Common myeloid progenitor, CD34-positive (primary cell): ENCODE measurements around the gene CEP95.

Source experiments
- CTCF ChIA-PET: fragments of 350-600 bp; sonication (Branson Sonifier 250); formaldehyde crosslinking; loops from one replicate; lab custom pipeline; 2021; ENCODE audit warnings: antibody characterized with exemption; lab: Charles Lee
- POLR2A ChIA-PET: fragments of 350-600 bp; sonication (Branson Sonifier 250); formaldehyde crosslinking; loops from one replicate; lab custom pipeline; 2021; ENCODE audit warnings: antibody characterized with exemption; lab: Charles Lee
- DNase-seq, 3 donors: peaks; one replicate each; pipeline versions ENCODE4 v3.0.0 to v3.0.0-alpha.2; 2013
- H3K27ac ChIP-seq, 2 experiments: 1 replicate in 1 of 2; 2 replicates in 1 of 2; pipeline ENCODE4 v1.7.0; 2013; ENCODE audit warnings: inconsistent platforms in 2 of 2, low read length in 2 of 2, mild to moderate bottlenecking in 2 of 2, low read depth in 1 of 2, moderate library complexity in 1 of 2; ENCODE audit not compliant: severe bottlenecking in 2 of 2, insufficient read depth in 1 of 2, poor library complexity in 1 of 2
- H3K27me3 ChIP-seq, 5 experiments: replicated peaks in 2 of 5; 1 replicate in 3 of 5; 2 replicates in 2 of 5; pipeline versions ENCODE4 v1.6.1 to v1.7.0; 2013; ENCODE audit warnings: low read length in 4 of 5, mild to moderate bottlenecking in 2 of 5, moderate library complexity in 2 of 5, inconsistent platforms in 1 of 5; ENCODE audit not compliant: insufficient read depth in 5 of 5, control insufficient read depth in 4 of 5
- H3K36me3 ChIP-seq, 4 experiments: 1 replicate in 2 of 4; 2 replicates in 2 of 4; pipeline versions ENCODE4 v1.6.1 to v1.7.0; 2013; ENCODE audit warnings: low read length in 3 of 4, control low read depth in 1 of 4, mild to moderate bottlenecking in 1 of 4; ENCODE audit not compliant: control insufficient read depth in 4 of 4, insufficient read depth in 4 of 4
- H3K4me1 ChIP-seq, 4 experiments: 1 replicate in 3 of 4; 2 replicates in 1 of 4; pipeline versions ENCODE4 v1.6.1 to v1.7.1; 2013; ENCODE audit warnings: low read length in 3 of 4, mild to moderate bottlenecking in 3 of 4, control low read depth in 1 of 4, inconsistent platforms in 1 of 4, moderate library complexity in 1 of 4; ENCODE audit not compliant: control insufficient read depth in 4 of 4, insufficient read depth in 4 of 4; ENCODE audit errors: control extremely low read depth in 1 of 4
- H3K4me3 ChIP-seq, 7 experiments: 1 replicate in 4 of 7; 2 replicates in 3 of 7; pipeline versions ENCODE4 v1.5.1 to v1.7.0; 2013; ENCODE audit warnings: mild to moderate bottlenecking in 7 of 7, low read length in 6 of 7, moderate library complexity in 6 of 7, inconsistent platforms in 2 of 7, low read depth in 2 of 7, control low read depth in 1 of 7; ENCODE audit not compliant: insufficient read depth in 4 of 7, control insufficient read depth in 1 of 7; ENCODE audit errors: extremely low read depth in 1 of 7
- H3K9me3 ChIP-seq, 5 experiments: 1 replicate in 4 of 5; 2 replicates in 1 of 5; pipeline versions ENCODE4 v1.6.1 to v1.7.1; 2013; ENCODE audit warnings: low read length in 4 of 5, mild to moderate bottlenecking in 2 of 5, inconsistent platforms in 1 of 5, low read depth in 1 of 5, moderate library complexity in 1 of 5; ENCODE audit not compliant: control insufficient read depth in 4 of 5, insufficient read depth in 2 of 5; ENCODE audit errors: control extremely low read depth in 1 of 5
- WGBS: methylation state at CpG from one replicate; pipeline ENCODE4 v1.1.5; 2013; ENCODE audit not compliant: insufficient coverage; 5-methylcytosine and 5-hydroxymethylcytosine counted together

The CEP95 gene

GRCh38 chr17:64503341-64503740 lies 3.4 kb upstream of the CEP95 start:
- H3K9me3 ChIP-seq, result no peaks in the 10 kb centered on the region
- peak in 1 of 3 donors; percentile 4 for DNase-seq
- H3K27ac ChIP-seq, result no peak overlapping the region
- peaks cover 14 to 41% (median 20%) of the 10 kb centered on the region in 4 experiments for H3K4me1 ChIP-seq
- H3K36me3 ChIP-seq, result peaks cover 29 to 68% (median 58%) of the 10 kb centered on the region in 4 experiments
- ChIA-PET POLR2A (interaction anchor here (0.7 kb wide), 1 partner anchor 673 kb away, joined by 3 read pairs; no protein-coding TSS in a partner anchor), CTCF (interaction anchor here (1.3 to 7.0 kb wide), 2 partner anchors 29 to 83 kb away, joined by 3 to 55 read pairs; no protein-coding TSS in a partner anchor)
- H3K4me3 ChIP-seq, result peak overlapping the region in 3 of 7 experiments; percentile 98 to 100 (median 100)
- 96% methylated on average over 5 of the region's 5 CpGs for WGBS
- H3K27me3 ChIP-seq, result no peaks in the 10 kb centered on the region

- Histone ChIP-seq H3K27me3 (no peaks in the 10 kb centered on the region), H3K27ac (peak overlapping the region; percentile 99), H3K9me3 (no peaks in the 10 kb centered on the region), H3K36me3 (peaks cover 29 to 64% (median 58%) of the 10 kb centered on the region in 4 experiments), H3K4me1 (peaks cover 16 to 37% (median 23%) of the 10 kb centered on the region in 4 experiments), H3K4me3 (peak overlapping the region in 6 of 7 experiments; percentile 98 to 100 (median 100))
- POLR2A ChIA-PET, result interaction anchor here (1.0 to 3.7 kb wide), 2 partner anchors 7 to 84 kb away, joined by 3 to 55 read pairs; partner anchors contain the start of gene POLG2
- WGBS, result 62% methylated on average over 5 of the region's 7 CpGs
- CTCF ChIA-PET, result interaction anchor here (0.7 to 7.0 kb wide), 4 partner anchors 10 to 84 kb away, joined by 3 to 55 read pairs (median 6); no protein-coding TSS in a partner anchor
- peak in 1 of 3 donors; percentile 18 for DNase-seq
Observed at GRCh38 chr17:64503821-64504768, 2.7 kb upstream of the CEP95 start.

- H3K27ac ChIP-seq, result peak overlapping the region; percentile 99
- no peaks in the 10 kb centered on the region for H3K9me3 ChIP-seq
- H3K36me3 ChIP-seq, result peaks cover 29 to 62% (median 56%) of the 10 kb centered on the region in 4 experiments
- ChIA-PET CTCF (interaction anchor here (0.5 to 7.0 kb wide), 5 partner anchors 8 to 102 kb away, joined by 3 to 55 read pairs (median 8); partner anchors contain the start of gene POLG2), POLR2A (interaction anchor here (0.6 to 3.7 kb wide), 7 partner anchors 8 to 661 kb away, joined by 3 to 55 read pairs (median 4); partner anchors contain the start of gene POLG2)
- no peak for DNase-seq
- peak overlapping the region; percentile 77 to 100 (median 100) for H3K4me3 ChIP-seq
- 3% methylated on average over 11 of the region's 13 CpGs for WGBS
- H3K4me1 ChIP-seq, result peaks cover 16 to 34% (median 23%) of the 10 kb centered on the region in 4 experiments
- H3K27me3 ChIP-seq, result no peaks in the 10 kb centered on the region
Observed at GRCh38 chr17:64504769-64505339, 1.9 kb upstream of the CEP95 start.

GRCh38 chr17:64505340-64506200 lies 1.2 kb upstream of the CEP95 start:
- H3K9me3 ChIP-seq, result no peaks in the 10 kb centered on the region
- H3K27ac ChIP-seq, result peak overlapping the region; percentile 99
- POLR2A ChIA-PET, result interaction anchor here (0.6 to 3.7 kb wide), 11 partner anchors 9 to 662 kb away, joined by 3 to 55 read pairs (median 3); partner anchors contain the start of gene POLG2
- H3K4me1 ChIP-seq, result peaks cover 16 to 32% (median 23%) of the 10 kb centered on the region in 4 experiments
- peak overlapping the region; percentile 77 to 100 (median 100) for H3K4me3 ChIP-seq
- CTCF ChIA-PET, result interaction anchor here (0.5 to 7.0 kb wide), 5 partner anchors 8 to 102 kb away, joined by 3 to 55 read pairs (median 3); partner anchors contain the start of gene POLG2
- under 1% methylated on average over 59 of the region's 76 CpGs for WGBS
- H3K36me3 ChIP-seq, result peaks cover 25 to 61% (median 54%) of the 10 kb centered on the region in 4 experiments
- peak; percentile 80 to 90 (median 89) for DNase-seq
- no peaks in the 10 kb centered on the region for H3K27me3 ChIP-seq

DNA sequence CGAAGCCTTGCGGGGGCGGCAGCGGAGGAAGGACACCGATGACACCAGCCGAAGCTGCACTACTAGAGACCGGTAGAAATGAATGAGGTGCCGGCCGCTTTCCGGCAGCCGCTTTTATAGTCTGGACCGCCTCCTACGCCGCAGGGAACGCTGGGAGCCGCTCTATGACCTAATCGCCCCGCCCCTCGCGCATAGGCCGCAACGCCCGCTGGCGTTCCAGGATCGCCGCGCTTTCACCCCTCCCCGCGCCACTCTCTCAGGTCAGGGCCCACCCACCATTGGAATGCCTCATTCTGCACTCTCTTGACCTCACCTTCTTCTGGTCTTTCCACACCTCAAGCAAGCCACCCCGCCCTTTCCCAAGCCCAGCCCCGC lies 589 bp upstream of the CEP95 start, which contains the start of gene DDX5:
Gene DDX5 (minus strand): TSS at position 89 of the 375 bp plus-strand sequence. CDS start 170 bp downstream, outside the sequence.
- peaks cover 25 to 56% (median 48%) of the 10 kb centered on the region in 4 experiments for H3K36me3 ChIP-seq
- peaks cover 16 to 32% (median 23%) of the 10 kb centered on the region in 4 experiments for H3K4me1 ChIP-seq
- peak within 1 kb of the TSS; percentile 99 for H3K27ac ChIP-seq
- WGBS, result 0% methylated on average over 25 of the region's 31 CpGs
- no peaks in the 10 kb centered on the region for H3K9me3 ChIP-seq
- ChIA-PET CTCF (interaction anchor here (1.0 to 7.0 kb wide), 5 partner anchors 9 to 94 kb away, joined by 3 to 55 read pairs (median 6); partner anchors contain the start of gene POLG2), POLR2A (interaction anchor here (0.5 to 3.7 kb wide), 10 partner anchors 9 to 171 kb away, joined by 3 to 55 read pairs (median 3); partner anchors contain the start of gene POLG2)
- H3K27me3 ChIP-seq, result no peaks in the 10 kb centered on the region
- DNase-seq, result peak; percentile 98 to 99 (median 98)
- H3K4me3 ChIP-seq, result peak within 1 kb of the TSS; percentile 98 to 100 (median 100)
